Stimulated activated CD4-positive, alpha-beta T cell treated with anti-CD3 and anti-CD28 coated beads, TNF-alpha, amount 100 ng/mL, for 24 hours (primary cell): ENCODE data around the gene SPN.
A peak's percentile ranks its signal among the peaks of the same experiment; 100 is the strongest.
"Not testable (repeated sequence)": the region's sequence is repeated elsewhere in the genome, so short reads cannot be mapped to it uniquely, and the experiment has no call there.

Source experiments
- DNase-seq, 3 experiments: peaks; one replicate each; pipeline ENCODE4 v3.0.0-alpha.2; 2020; ENCODE audit warnings: low read depth in 3 of 3

Gene SPN, protein sequence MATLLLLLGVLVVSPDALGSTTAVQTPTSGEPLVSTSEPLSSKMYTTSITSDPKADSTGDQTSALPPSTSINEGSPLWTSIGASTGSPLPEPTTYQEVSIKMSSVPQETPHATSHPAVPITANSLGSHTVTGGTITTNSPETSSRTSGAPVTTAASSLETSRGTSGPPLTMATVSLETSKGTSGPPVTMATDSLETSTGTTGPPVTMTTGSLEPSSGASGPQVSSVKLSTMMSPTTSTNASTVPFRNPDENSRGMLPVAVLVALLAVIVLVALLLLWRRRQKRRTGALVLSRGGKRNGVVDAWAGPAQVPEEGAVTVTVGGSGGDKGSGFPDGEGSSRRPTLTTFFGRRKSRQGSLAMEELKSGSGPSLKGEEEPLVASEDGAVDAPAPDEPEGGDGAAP

GRCh38 chr16:29663016-29663806 lies at the start of gene SPN:
SPN (plus strand) TSS chr16:29663247; CDS start chr16:29663729, 482 bp downstream.
- DNase-seq: peak in 1 of 3 experiments; percentile 53

DNA sequence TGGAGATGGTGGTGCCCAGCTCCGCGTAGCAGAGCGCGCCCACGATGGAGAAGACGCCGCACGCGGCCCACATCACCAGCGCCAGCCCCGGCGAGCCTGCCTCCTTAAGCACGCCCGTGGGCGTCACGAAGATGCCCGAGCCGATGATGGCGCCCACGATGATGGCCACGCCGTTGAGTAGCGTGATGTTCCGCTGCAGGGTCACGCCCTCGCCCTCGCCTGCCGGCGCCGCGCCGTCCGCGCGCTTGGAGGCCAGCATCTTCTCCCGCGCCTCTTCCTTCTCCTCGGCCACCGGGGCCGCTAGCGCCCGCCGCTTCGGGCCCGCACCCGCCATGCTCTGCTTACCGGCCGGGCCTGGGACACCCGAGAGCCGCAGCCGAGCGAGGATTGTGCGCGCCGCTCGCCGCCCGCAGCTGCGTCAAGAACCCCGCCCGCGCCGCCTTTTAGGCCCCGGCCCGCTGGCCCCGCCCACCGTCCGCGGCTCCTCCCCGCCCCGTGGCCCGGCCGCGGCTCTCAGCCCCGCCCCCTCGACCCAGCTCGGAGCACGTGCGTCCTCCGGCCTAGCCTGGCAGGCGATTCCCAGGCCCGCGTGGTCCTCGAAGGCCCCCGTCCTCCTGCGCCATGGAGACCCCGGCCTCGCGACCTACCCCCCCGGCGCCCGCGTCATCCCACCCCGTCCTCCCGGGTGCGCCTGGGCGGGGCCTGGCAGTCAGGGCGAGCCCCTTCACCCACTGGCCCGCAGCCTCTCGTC lies 49.6 kb upstream of the SPN start:
- DNase-seq: peak; percentile 81 to 92 (median 88)

DNA sequence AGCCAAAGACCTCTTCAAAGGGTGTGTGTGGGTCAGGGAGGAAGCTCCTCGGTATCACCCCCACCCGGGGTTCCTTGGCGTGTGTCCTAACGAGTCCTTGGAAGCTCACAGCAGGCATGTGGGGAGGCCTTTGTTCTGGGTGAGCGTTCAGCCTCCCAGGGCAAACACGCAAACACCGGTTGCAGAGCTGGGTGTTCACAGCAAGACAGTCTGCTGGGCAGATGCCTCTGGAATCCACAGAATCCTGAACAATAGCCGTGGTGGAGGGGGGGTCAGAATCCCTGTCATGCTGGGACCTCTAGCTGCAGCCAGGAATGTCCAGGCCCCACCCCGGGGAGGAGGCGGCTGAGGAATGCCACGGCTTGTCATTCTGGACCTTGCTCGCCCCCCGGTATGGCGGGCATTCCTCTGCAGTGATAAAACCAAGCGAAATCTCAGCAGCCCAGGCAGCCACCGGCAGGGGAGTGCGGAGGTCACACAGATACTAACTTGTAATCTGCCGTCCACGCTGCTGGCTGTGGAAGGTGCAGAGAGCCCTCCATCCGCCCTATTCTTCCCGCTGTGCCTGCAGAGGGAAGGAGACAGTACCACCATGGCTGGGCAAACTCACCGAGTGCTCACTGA lies 48.2 kb upstream of the SPN start:
- DNase-seq: not testable (repeated sequence)

GRCh38 chr16:29616127-29616526 lies 46.9 kb upstream of the SPN start:
- DNase-seq: not testable (repeated sequence)

DNA sequence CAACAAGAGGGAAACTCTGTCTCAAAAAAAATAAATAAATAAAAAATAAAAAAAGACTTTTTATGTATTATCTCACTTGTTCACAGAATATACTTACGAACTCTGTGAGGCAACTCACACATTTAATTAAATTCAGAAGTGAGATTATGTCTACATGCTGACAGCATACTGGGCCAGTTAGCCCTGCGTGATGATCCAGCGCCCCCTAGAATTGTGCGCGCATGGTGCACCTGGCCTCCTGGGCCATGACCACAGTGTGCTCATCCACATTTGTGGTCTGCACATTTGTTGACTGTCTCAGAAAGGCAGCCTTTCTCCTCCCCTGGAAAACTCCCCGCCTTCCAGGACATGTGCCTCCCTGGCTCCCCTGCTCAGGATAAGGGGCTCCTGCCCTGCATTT lies 42.5 kb upstream of the SPN start:
- peak in 1 of 3 experiments; percentile 46 for DNase-seq

- DNase-seq: not testable (repeated sequence)
Measured at GRCh38 chr16:29622738-29623137, 40.3 kb upstream of the SPN start.

DNA sequence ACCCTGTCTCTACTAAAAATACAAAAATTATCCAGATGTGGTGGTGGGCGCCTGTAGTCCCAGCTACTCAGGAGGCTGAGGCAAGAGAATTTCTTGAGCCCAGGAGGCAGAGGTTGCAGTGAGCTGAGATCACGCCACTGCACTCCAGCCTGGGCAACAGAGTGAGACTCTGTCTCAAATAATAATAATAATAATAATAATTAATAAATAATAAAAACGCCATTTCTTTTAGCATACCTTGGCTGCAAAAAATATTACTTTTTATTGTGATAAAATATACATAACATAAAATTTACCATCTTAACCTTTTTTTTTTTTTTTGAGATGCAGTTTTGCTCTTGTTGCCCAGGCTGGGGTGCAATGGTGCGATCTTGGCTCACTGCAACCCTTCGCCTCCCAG lies 39.8 kb upstream of the SPN start:
- not testable (repeated sequence) for DNase-seq

DNA sequence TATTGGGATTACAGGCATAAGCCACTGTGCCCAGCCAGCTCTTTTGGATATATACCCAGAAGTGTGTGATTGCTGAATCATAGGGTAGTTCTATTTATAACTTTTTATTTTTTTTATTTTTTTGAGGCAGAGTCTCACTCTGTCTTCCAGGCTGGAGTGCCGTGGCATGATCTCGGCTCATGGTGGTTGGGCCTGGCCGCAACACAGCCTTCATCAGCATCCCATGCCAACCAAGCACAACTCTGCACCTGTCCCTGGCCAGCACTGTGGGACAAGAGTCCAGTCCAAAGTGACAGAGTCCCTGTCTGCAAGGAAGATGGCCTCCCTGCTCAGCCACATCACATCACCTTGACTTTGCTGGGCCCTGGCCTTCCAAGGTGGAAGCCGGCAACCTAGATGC lies 37.9 kb upstream of the SPN start:
- not testable (repeated sequence) for DNase-seq

DNA sequence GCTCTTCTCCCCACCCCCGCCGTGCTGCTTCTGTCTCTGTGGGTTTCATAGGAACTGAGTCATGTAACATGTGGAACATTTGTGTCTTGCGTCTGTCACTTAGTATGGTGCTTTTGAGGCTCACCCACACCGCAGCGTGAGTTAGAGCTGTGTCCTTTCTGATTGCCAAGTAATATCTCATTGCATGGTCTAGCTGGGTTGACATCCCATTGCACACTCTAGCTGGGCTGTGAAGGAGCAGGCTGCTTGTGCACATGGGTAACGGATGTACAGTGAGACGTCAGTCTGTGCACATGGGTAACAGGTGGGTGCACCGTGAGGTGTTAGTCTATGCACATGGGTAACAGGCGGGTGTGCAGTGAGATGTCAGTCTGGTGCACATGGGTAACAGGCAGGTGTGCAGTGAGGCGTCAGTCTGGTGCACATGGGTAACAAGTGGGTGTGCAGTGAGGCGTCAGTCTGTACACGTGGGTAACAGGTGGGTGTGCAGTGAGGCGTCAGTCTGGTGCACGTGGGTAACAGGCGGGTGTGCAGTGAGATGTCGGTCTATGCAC lies 36.2 kb upstream of the SPN start:
- peak; percentile 26 to 61 (median 46) for DNase-seq

DNA sequence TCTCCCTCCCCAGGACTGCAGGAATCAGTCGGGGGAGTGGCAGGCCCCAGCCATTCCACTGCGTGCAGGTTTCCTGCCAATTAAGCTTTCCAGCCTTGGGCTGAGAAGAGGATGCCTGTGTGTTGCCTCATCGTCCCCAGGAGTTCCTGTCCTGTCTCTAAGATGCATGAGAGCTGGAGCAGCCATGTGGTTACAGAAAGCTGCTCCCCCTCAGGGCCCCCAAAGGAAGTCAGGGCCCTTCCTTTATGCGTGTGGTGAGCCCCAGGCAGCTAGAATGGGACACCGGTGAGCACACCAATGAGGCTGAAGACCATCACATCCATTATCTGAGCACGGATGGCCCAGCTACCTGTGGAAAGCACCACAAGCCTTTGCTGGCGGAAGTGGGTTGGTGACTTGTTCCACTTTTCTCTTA lies 35.4 kb upstream of the SPN start:
- DNase-seq: not testable (repeated sequence)

DNA sequence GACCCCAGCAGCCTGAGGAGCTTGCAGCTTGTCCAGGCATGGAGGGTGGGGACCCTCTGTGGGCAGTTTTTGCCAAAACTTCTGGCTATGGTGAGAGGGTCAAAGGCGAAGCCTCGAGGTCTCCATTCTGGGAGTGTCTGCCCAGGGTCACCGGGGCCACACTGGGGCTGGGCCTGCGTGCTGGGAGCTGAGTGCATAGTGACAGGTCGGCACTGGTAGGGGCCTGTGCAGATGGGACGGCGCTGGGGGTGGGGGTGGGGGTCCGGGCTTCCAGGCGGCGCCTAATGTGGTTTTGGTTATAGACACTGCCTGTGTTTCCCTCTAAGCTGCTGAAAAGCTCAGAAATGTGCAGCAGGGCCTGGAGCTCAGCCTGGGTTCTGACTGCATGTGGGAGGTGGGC lies 34.3 kb upstream of the SPN start:
- DNase-seq: not testable (repeated sequence)

- not testable (repeated sequence) for DNase-seq
Measured at GRCh38 chr16:29629318-29629717, 33.7 kb upstream of the SPN start.

- not testable (repeated sequence) for DNase-seq
Measured at GRCh38 chr16:29631658-29632057, 31.4 kb upstream of the SPN start.

GRCh38 chr16:29635902-29636301 lies 27.1 kb upstream of the SPN start:
- not testable (repeated sequence) for DNase-seq

DNA sequence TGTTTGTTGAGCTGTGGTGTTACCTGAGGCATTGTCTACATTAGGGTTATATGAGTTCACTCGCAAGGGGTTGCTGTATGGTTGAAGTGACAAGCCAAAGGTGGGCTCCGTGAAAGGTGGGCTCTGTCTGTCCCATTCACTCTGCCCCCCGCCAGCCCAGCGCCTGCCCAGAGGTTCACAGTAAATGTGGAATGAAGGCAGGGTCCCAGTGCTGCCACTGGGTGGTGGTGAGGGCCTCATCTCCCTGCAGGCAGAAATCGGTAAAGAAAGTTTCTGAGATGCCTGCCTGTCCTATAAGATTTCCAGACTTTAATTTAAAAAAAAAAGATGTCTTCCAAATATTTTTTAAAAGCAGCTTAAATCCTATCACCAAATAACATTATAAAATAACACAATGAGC lies 26.7 kb upstream of the SPN start:
- not testable (repeated sequence) for DNase-seq

- not testable (repeated sequence) for DNase-seq
Measured at GRCh38 chr16:29638751-29639150, 24.3 kb upstream of the SPN start.

DNA sequence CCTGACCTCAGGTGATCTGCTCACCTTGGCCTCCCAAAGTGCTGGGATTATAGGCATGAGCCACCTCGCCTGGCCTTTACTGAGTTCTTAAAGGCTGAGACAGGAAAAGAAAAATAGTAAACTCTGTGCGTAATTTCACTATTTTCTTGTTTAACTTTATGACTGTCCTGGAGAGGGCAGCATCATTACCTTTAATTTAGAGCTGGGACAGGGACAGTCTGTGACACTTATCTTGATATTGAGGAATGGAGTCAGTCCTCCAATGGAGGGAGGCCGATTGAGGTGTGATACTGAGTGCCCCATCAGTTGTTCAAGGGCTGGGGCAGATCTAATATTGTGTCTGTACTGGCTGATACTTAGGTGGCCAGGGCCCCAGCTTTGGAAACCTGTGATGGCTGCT lies 21.5 kb upstream of the SPN start:
- no peak for DNase-seq

GRCh38 chr16:29643596-29643995 lies 19.5 kb upstream of the SPN start:
- no peak for DNase-seq

DNA sequence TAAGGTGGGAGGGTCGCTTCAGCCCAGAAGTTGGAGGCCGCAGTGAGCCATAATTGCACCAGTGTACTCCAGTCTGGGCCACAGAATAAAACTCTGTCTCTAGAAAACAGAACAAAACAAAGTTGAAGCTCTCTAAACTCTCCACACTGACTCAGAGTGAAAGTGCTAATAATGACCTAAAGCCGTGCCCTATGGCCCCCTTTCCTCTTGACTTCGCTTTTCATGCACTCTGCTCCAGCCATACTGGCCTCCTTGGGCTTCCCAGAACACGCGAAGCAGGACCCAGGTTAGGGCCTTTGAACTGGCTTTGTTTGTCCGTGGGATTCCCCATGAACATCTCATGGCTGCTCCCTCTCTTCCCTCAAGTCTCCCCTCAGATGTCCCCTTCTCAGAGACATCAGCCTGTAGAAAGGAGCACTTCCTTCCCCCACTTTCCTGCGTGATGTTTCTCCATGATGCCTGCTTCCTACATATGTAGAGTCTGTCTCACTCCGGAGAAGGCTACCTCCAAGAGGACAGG lies 18.6 kb upstream of the SPN start:
- DNase-seq: no peak

DNA sequence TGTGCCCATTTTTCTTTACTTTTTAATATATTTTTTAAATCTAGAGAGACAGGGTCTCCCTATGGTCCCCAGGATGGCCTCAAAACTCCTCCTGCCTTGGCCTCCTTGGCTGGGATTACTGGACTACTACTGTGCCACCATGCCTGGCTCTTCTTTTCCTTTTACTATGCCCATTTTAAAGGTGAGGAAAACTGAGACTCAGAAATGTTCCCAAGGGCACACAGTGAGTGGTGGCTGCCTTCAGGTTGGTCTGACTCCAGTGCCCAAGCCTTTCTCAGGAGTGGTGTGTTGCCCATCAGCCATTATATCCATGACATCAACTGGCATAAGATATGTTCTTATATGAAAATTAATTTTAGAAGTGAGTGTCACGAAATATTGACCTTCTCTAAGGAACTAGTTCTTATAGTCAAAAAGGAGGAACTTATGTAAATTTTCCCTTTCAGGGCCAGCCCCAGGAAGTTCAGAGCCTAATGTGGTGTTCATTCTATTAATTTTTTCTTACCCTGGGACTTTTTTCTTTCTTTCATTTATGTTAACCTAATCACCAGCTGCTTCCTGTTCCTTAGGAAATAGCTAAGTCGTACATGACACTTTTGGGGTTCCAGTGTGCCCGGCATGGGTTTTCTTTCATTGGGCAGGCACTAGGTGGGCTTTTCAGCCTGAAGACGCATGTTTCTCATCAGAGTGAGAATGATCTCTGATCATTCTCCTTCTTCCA lies 17.9 kb upstream of the SPN start:
- DNase-seq: no peak
